A549 (cell line): Measurements from ENCODE around the gene BRCA2.

Source experiments
- CEBPB ChIP-seq, 2 experiments: fragments of >200 bp in 1 of 2; sonication (Bioruptor Twin) in 1 of 2; formaldehyde crosslinking in 1 of 2; IDR thresholded peaks; 2 replicates each; pipeline ENCODE4 v1.6.1; 2012 to 2016
- EHMT2 ChIP-seq: fragments of 200-600 bp; sonication (generic); IDR thresholded peaks from 2 replicates; pipeline ENCODE4 v1.6.1; 2016; ENCODE audit warnings: antibody characterized with exemption, low read depth, mild to moderate bottlenecking, moderate library complexity
- EP300 ChIP-seq, 2 experiments: fragments of >200 bp; sonication (Bioruptor Twin); formaldehyde crosslinking; IDR thresholded peaks; 2 replicates in 1 of 2; 3 replicates in 1 of 2; pipeline ENCODE4 v1.6.1; 2016 to 2017
- FOSL2 ChIP-seq, 2 experiments: fragments of 450-650 bp in 1 of 2; fragments of >200 bp in 1 of 2; sonication (Bioruptor Twin) in 1 of 2; formaldehyde crosslinking; IDR thresholded peaks; 2 replicates each; pipeline versions ENCODE4 v1.5.0 to v1.6.1; 2016 to 2020; ENCODE audit warnings: mild to moderate bottlenecking in 1 of 2, moderate library complexity in 1 of 2
- GATA3 ChIP-seq: IDR thresholded peaks from 2 replicates; pipeline ENCODE4 v1.6.1; 2012; ENCODE audit warnings: borderline replicate concordance
- MAX ChIP-seq: IDR thresholded peaks from 2 replicates; pipeline ENCODE4 v1.6.1; 2012
- MAZ ChIP-seq: fragments of 150-350 bp; IDR thresholded peaks from 2 replicates; pipeline ENCODE4 v1.6.1; 2014; ENCODE audit warnings: antibody characterized with exemption, low read depth, low read length, borderline replicate concordance
- MYC ChIP-seq: IDR thresholded peaks from 2 replicates; pipeline ENCODE4 v1.6.1; 2012; ENCODE audit warnings: mild to moderate bottlenecking, inconsistent platforms, low read length, improper control_type of control experiment, borderline replicate concordance
- RFX5 ChIP-seq: fragments of 450-650 bp; IDR thresholded peaks from 2 replicates; pipeline ENCODE4 v1.7.1; 2014; ENCODE audit warnings: antibody characterized with exemption, mild to moderate bottlenecking, moderate library complexity
- TFCP2L1 ChIP-seq: fragments of 250-450 bp; sonication (Bioruptor Pico); IDR thresholded peaks from 2 replicates; pipeline ENCODE4 v1.5.0; 2021; ENCODE audit warnings: mild to moderate bottlenecking
- USF2 ChIP-seq: fragments of 450-650 bp; IDR thresholded peaks from 2 replicates; pipeline ENCODE4 v1.6.1; 2014; ENCODE audit warnings: antibody characterized with exemption
- ZFP36 ChIP-seq: fragments of 450-650 bp; IDR thresholded peaks from 2 replicates; pipeline ENCODE4 v1.6.1; 2014; ENCODE audit warnings: borderline replicate concordance; ENCODE audit not compliant: partially characterized antibody
- TF ChIP-seq, protein P1 (sequence below): fragments of >200 bp; sonication (Bioruptor Twin); formaldehyde crosslinking; IDR thresholded peaks from 3 replicates; pipeline ENCODE4 v1.5.1; 2016

DNA sequence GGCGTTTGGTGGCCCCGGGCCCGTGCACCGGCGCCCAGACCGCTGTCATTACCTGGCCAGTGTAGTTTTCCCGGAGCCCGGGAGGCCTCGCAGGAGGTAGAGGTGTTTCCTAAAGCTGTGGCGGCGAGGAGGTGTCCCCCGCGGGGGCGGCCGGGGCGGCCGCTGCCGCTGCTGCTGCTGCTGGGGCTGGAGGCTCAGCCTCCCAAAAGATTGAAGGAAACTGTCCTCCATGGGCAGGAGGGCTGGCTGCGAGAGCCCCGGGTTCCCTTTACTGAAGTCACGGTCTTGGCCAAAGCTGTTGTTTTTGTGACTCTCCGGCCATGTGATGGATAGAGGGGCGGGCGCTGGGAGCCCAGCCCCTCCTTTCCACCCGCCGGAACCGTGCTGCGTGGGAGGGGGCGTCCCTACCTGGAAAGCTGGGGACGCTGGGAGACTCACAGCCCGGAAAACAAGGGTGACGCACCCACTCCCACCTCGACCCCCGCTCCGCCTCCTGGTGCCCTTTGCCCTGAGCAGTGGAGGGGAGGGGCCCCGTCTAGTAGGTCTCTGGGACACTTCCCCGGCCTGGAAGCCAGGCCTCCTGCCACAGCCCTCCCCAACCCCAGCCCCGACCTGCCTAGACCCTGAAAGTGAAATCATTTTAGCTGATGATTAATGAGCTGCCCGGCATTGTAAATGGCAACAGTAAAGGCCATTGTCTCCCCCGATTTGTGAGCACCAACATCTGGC, 112.7 kb downstream of the BRCA2 start, which contains the start of gene N4BP2L1:
- TF ChIP-seq, protein P1, sequence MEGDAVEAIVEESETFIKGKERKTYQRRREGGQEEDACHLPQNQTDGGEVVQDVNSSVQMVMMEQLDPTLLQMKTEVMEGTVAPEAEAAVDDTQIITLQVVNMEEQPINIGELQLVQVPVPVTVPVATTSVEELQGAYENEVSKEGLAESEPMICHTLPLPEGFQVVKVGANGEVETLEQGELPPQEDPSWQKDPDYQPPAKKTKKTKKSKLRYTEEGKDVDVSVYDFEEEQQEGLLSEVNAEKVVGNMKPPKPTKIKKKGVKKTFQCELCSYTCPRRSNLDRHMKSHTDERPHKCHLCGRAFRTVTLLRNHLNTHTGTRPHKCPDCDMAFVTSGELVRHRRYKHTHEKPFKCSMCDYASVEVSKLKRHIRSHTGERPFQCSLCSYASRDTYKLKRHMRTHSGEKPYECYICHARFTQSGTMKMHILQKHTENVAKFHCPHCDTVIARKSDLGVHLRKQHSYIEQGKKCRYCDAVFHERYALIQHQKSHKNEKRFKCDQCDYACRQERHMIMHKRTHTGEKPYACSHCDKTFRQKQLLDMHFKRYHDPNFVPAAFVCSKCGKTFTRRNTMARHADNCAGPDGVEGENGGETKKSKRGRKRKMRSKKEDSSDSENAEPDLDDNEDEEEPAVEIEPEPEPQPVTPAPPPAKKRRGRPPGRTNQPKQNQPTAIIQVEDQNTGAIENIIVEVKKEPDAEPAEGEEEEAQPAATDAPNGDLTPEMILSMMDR, result no peak
- TF ChIP-seq USF2 (peak; percentile 28; the same call in 1 of the 2 replicates), GATA3 (no peak), EHMT2 (no peak), EP300 (IDR thresholded peaks at IDR 0.05) (no peak), CEBPB (IDR thresholded peaks at IDR 0.05) (no peak), MYC (no peak), MAZ (no peak), TFCP2L1 (CRISPR knock-in tag) (no peak), ZFP36 (no peak), RFX5 (no peak), MAX (no peak; the same call in 1 of the 2 replicates), FOSL2 (IDR thresholded peaks at IDR 0.05) (no peak), FOSL2 (CRISPR knock-in tag; IDR thresholded peaks at IDR 0.05) (no peak)
